Stimulated activated CD4-positive, alpha-beta T cell treated with anti-CD3 and anti-CD28 coated beads, Interleukin-15, amount 100 ng/mL, for 1 hour (primary cell): Measurements from ENCODE around the gene SCAMP5.

ENCODE experiments used
- DNase-seq, 2 donors: peaks; one replicate each; pipeline ENCODE4 v3.0.0-alpha.2; 2020; ENCODE audit warnings: low read depth in 1 of 2, low spot score in 1 of 2

The SCAMP5 gene

GRCh38 chr15:74976159-74976558, 19.2 kb upstream of the SCAMP5 start:
- DNase-seq: no peak

- DNase-seq: no peak
These were observed 17.8 kb upstream of the SCAMP5 start for GRCh38 chr15:74977599-74977998.

- DNase-seq: no peak
These were observed 17.3 kb upstream of the SCAMP5 start for GRCh38 chr15:74978077-74978476.

DNA sequence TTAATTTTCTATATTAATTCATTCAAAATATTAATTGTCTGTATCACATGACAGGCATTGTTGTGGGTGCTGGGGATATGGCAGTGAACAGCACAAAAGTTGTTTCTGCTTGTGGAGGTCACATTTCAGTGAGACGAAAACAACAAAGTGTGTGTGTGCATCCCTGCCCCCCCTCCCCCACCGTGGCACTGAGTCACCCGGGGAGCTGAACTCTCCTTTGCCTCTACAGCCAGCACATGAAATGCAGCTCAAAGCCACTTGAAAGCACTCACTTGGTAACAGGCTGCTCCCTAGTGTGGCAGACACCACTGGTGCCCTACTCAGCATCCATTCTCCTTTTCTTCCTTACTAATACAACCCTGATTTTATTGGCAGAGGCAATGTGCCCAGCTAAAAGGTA, 16.9 kb upstream of the SCAMP5 start:
- no peak for DNase-seq

DNA sequence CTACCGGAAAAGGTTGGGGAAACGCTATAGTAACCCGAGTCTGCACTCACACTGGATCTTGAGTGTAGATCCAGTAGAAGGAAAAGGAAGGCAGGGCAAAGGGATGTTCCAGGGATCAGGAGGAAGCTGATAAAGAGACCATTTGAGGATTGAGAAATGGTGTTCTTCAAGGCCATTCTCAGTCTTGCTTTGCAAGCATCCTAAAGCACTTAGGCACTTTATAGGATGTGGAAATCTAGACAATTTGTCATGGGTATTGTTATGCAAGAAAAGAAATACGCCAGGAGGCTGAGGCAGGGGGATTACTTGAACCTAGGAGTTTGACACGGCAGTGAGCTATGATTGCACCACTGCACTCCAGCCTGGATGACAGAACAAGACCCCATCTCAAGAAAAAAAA, 13.2 kb upstream of the SCAMP5 start:
- no peak for DNase-seq

GRCh38 chr15:74983725-74984231, 11.6 kb upstream of the SCAMP5 start:
- no peak for DNase-seq

GRCh38 chr15:74988007-74988800, 7.2 kb upstream of the SCAMP5 start:
- DNase-seq: no peak

DNA sequence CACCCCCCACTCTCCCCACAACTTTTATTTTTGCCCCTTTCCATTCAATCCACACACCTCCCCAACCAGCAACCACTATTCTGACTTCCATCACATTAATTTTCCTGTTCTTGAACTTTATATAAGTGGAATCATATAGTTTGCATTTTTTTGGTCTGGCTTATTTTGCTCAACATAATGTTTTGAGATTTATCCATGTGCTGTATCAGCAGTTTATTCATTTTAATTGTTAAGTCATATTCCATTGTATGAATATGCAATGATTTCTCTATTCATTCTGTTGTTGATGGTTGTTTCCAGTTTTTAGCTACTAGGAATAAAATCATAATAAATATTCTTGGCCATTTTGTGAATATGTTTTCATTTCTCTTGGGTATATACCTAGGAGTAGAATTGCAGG, 5.8 kb upstream of the SCAMP5 start:
- DNase-seq: no peak

GRCh38 chr15:74992619-74993018, 2.7 kb upstream of the SCAMP5 start:
- no peak for DNase-seq

GRCh38 chr15:74994236-74994635, 1.1 kb upstream of the SCAMP5 start:
- DNase-seq: no peak

GRCh38 chr15:74994685-74995084, 678 bp upstream of the SCAMP5 start:
- DNase-seq: no peak

DNA sequence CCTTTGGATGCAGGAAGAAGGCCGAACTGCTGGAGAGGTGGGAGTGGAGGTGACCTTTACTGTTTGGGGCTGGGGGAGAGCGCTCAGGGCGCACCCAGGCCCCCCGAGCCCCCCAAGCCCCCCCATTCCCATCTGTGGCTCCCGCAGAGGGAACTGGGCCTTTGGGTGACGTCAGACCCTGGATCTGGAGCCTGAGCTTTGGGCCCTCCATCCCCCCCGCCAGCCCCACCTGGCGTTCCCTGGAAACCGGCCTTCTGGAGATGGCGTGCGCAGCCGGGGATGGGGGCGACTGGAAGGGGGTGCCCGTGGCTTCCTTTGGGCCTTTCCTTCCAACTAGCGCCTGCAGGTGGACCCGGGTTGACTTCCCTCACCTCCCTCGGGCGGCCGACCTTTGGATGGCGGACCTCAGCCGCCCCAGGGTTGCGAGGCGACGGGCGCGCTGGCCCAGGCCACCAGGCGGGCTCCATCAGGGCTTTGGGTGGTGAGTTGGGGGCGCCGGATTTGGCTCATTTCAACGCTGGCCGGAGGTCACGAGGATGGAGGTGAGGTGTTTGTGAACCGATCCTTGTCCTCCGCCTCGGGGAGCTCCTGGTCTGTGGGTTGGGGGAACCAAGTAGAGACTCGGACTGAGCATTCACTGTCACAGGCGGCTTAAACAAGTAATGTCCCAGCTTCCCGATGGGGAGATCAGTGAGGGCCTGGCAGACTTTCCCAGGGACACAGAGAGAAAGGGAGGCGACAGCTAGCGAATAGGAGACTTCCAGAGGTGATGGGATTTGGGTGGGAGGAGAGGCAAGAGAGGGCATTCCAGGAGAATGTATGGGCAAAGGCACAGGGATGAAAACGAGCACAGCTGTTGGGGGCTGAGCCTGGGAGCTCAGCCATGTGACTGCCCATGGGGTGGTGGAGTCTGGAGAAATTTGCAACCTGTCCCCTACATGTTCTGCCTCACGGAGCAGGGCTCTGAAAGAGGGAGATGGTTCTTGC, 709 bp downstream of the SCAMP5 start:
- DNase-seq: no peak

- DNase-seq: no peak
These were observed 1.8 kb downstream of the SCAMP5 start for GRCh38 chr15:74997141-74997540.

DNA sequence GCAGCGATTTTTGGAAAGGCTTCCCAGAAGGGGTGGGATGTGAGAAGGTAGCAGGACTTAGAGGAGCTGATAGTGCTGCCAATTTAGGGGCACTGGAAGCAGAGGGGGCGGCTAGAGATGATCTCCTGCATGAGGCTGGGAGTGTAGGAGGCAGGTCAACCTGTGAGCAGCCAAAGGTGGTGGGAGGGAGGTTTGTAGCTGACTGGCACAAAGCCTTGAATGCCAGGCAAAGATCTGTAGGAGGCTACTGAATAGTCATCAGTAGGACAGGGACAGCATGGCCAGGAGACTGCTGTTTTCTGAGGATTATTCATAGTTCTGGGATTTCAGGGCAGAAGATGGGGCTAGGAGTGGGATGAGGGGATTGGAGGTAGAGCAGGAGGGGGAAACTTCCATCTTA, 2.2 kb downstream of the SCAMP5 start:
- no peak for DNase-seq

GRCh38 chr15:75001310-75001709, 5.9 kb downstream of the SCAMP5 start:
- no peak for DNase-seq

DNA sequence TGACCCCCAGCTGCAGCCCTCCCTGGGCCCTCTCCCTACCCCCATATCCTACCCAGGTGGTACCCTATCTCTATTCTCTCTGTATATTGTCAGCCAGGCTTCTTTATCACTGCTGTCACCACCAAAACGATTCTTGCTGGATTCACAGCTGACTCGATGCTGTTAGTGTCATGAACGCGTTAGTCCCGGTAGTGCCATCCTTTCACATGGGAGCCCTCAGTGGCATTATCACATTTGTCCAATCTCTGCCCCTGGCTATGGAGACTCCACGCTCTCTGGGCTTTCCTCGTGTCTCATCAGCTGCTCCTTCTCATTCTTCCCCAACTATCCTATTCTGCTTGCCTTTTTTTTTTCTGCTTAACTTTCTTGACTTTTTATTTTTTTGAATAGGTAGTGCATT, 7.0 kb downstream of the SCAMP5 start:
- no peak for DNase-seq

GRCh38 chr15:75007216-75007615, 11.9 kb downstream of the SCAMP5 start:
- DNase-seq: no peak

DNA sequence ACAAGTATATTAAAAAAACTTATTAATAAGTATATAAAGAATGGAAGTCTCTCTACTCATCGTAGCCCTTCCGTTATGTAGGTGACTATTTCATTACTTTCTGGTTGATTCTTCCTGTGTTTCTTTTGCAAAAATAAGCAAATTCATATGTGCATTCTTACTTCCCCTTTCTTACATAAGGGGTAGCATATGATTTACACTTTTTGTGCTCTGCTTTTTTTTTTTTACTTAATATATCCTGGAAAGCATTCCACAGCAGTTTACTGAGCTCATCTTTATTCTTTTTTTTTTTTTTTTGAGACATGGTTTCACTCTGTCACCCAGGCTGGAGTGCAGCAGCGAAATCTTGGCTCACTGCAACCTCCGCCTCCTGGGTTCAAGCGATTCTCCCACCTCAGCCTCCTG, 12.9 kb downstream of the SCAMP5 start:
- DNase-seq: no peak

DNA sequence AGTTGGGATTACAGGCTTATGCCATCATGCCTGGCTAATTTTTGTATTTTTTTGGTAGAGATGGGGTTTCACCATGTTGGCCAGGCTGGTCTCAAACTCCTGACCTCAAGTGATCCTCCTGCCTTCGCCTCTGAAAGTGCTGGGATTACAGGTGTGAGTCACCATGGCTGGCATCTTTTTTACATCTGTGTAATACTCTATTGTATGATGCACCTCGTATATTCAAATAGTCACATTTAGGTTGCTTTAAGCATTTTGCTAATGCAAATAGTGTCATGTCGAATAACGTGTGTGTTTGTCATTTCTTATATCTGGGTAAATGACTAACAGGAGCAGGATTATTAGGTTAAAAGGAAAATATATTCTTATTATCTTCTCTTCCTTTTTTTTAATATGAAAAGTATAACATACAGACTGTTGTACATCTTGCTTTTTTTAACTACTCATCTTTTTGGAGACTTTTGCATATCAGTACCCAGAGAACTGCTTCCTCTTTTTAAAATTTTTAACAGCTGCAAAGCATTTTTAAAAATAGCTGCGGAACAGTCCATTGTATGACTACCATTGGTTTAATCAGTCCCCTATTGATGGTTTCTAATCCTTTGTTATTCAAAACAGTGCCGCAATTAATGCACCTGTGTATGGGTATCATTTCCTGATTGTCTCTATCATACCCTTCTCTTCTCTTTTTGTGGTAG, 13.4 kb downstream of the SCAMP5 start:
- DNase-seq: no peak

GRCh38 chr15:75016431-75016830, 21.1 kb downstream of the SCAMP5 start:
- no peak for DNase-seq

GRCh38 chr15:75019916-75020315, 24.6 kb downstream of the SCAMP5 start:
- DNase-seq: no peak
